ENCODE measurements around the gene SNRPB2. TPM values are rescaled to one million over a fixed set of nuclear protein-coding genes. Genes with fewer than 3 reads are reported as not detected.

Gene SNRPB2
- polyA plus RNA-seq, 4 donors: 87.7 to 131 (median 112) TPM

DNA sequence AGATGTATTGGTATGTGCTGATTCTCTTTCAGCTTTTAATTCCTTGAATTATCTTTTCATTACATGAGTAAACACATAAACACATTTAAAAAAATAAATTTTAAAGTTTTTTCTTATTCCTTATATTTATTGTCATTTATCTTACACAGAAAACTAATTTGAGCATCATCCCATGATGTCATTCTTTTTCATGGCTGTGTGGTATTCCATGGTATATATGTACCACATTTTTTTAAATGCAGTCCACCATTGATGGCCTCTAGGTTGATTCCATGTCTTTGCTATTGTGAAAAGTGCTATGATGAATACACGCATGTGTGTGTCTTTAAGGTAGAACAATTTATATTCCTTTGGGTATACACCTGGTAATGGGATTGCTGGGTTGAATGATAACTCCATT is 51.7 kb downstream of the SNRPB2 start:
- no peak for DNase-seq (ENCODE audit: low read depth in 4 of 4, low spot score in 3 of 4)

DNA sequence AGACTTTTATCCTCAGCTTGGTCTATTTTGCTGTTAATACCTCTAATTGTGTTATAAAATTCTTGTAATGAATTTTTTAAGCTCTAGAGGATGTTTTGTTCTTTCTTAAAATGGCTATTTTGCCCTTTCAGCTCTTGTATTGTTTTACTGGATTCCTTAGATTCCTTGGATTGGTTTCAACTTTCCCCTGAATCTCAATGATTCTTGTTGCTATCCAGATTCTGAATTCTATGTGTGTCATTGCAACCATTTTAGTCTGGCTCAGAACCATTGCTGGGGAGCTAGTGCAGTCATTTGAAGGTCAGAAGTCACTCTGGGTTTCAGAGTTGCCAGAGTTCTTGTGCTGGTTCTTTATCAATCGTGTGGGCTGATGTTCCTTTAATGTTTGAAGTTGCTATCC is 55.4 kb downstream of the SNRPB2 start:
- no peak for DNase-seq (ENCODE audit: low read depth in 4 of 4, low spot score in 3 of 4)

Other genes starting within 250 kb of the SNRPB2 start
- 10 to 100 TPM in 3 of 4 donors, 1 to 10 TPM in 1; 9.8 to 23.5 (median 19.5) TPM for gene KIF16B, start 156.6 kb upstream of the SNRPB2 start, polyA plus RNA-seq (ENCODE audit: insufficient read length in 4 of 4)
- gene OTOR, start 18.3 kb downstream of the SNRPB2 start, polyA plus RNA-seq (ENCODE audit: insufficient read length in 4 of 4): under 1 TPM in 3 of 4 donors, not detected in 1; 0.08 to 0.44 (median 0.26) TPM

All from left renal pelvis (tissue), 4 donors.